NCI-H345 treated with DMSO at 0.1 percent for 48 hours (cell line): ENCODE measurements around the gene SURF2.

Source experiments
- DNase-seq: peaks from one replicate; lab custom pipeline; 2025; ENCODE audit not compliant: unreplicated experiment; lab: John Stamatoyannopoulos, UW

Gene SURF2

GRCh38 chr9:133397370-133397769 lies 41.0 kb downstream of the SURF2 start:
- DNase-seq: no peak

- DNase-seq: no peak
These were observed 41.5 kb downstream of the SURF2 start for GRCh38 chr9:133397895-133398294.

GRCh38 chr9:133400292-133400691 lies 43.9 kb downstream of the SURF2 start:
- no peak for DNase-seq

- DNase-seq: no peak
These were observed 45.2 kb downstream of the SURF2 start for GRCh38 chr9:133401588-133401987.

- DNase-seq: no peak
These were observed 46.3 kb downstream of the SURF2 start for GRCh38 chr9:133402689-133403088.

- DNase-seq: no peak
These were observed 47.6 kb downstream of the SURF2 start for GRCh38 chr9:133403766-133404453.

GRCh38 chr9:133404454-133405002 lies 48.2 kb downstream of the SURF2 start:
- DNase-seq: no peak

GRCh38 chr9:133405508-133406438 lies 49.4 kb downstream of the SURF2 start:
- DNase-seq: no peak

- DNase-seq: peak; percentile 54
These were observed 50.3 kb downstream of the SURF2 start for GRCh38 chr9:133406480-133407307.

- DNase-seq: no peak
These were observed 51.7 kb downstream of the SURF2 start for GRCh38 chr9:133408042-133408441.
